Neural cell (in vitro differentiated cells): ENCODE data around the gene IDE. TPM values are rescaled to one million over a fixed set of nuclear protein-coding genes. Genes with fewer than 3 reads are reported as not detected.

Experiments used
- H2AFZ ChIP-seq: fragments of 200-600, 300-800 bp; sonication (generic), shearing (Covaris generic); 2 replicates; pipeline ENCODE4 v1.6.0; 2014; ENCODE audit warnings: low read depth, mild to moderate bottlenecking, antibody characterized with exemption, low read length, moderate library complexity
- H3F3A ChIP-seq: fragments of 200-600 bp; shearing (Covaris generic); 2 replicates; pipeline ENCODE4 v1.6.1; 2016; ENCODE audit warnings: mild to moderate bottlenecking, moderate library complexity, mixed read lengths, antibody characterized with exemption, low read length; ENCODE audit not compliant: insufficient read depth, poor library complexity, severe bottlenecking
- H3K27ac ChIP-seq: fragments of 200-600, 300-800 bp; sonication (generic), shearing (Covaris generic); 2 replicates; pipeline ENCODE4 v1.5.1; 2014; ENCODE audit warnings: mild to moderate bottlenecking, low read length, moderate library complexity
- H3K27me3 ChIP-seq: fragments of 300-800, 200-600 bp; sonication (generic), shearing (Covaris generic); 2 replicates; pipeline ENCODE4 v1.6.0; 2014; ENCODE audit warnings: mild to moderate bottlenecking, low read depth, low read length, moderate library complexity; ENCODE audit not compliant: insufficient read depth
- H3K36me3 ChIP-seq: fragments of 300-800, 200-600 bp; sonication (generic), shearing (Covaris generic); 2 replicates; pipeline ENCODE4 v1.5.1; 2014; ENCODE audit warnings: mild to moderate bottlenecking, antibody characterized with exemption, low read length, moderate library complexity; ENCODE audit not compliant: insufficient read depth
- H3K4me2 ChIP-seq: fragments of 300-800, 200-600 bp; sonication (generic), shearing (Covaris generic); 2 replicates; pipeline ENCODE4 v1.6.0; 2014; ENCODE audit warnings: mild to moderate bottlenecking, low read length
- H3K4me3 ChIP-seq: fragments of 300-800, 200-600 bp; sonication (generic), shearing (Covaris generic); 2 replicates; pipeline ENCODE4 v1.5.1; 2014; ENCODE audit warnings: mild to moderate bottlenecking, low read length, moderate library complexity
- H3K79me2 ChIP-seq: fragments of 200-600 bp; shearing (Covaris generic); replicated peaks from 2 replicates; pipeline ENCODE4 v1.6.0; 2014; ENCODE audit warnings: mild to moderate bottlenecking, low read length, moderate library complexity; ENCODE audit not compliant: insufficient read depth
- H3K9ac ChIP-seq: fragments of 300-800, 200-600 bp; sonication (generic), shearing (Covaris generic); 2 replicates; pipeline ENCODE4 v1.6.1; 2016; ENCODE audit warnings: mild to moderate bottlenecking, low read length, mixed read lengths
- H3K9me2 ChIP-seq: fragments of 200-600 bp; shearing (Covaris generic); 2 replicates; pipeline ENCODE4 v1.6.1; 2016; ENCODE audit warnings: mild to moderate bottlenecking, low read length, mixed read lengths; ENCODE audit not compliant: insufficient read depth
- H3K9me3 ChIP-seq: fragments of 200-600, 300-800 bp; sonication (generic), shearing (Covaris generic); 2 replicates; pipeline ENCODE4 v1.6.1; 2016; ENCODE audit warnings: mild to moderate bottlenecking, mixed run types, low read length, moderate library complexity, mixed read lengths
- H4K20me1 ChIP-seq: fragments of 200-600 bp; shearing (Covaris generic); 2 replicates; pipeline ENCODE4 v1.6.1; 2016; ENCODE audit warnings: mild to moderate bottlenecking, mixed run types; ENCODE audit not compliant: insufficient read depth
- CTCF ChIP-seq: fragments of 450-650 bp; IDR thresholded peaks from 2 replicates; pipeline ENCODE4 v1.5.1; 2014; ENCODE audit warnings: antibody characterized with exemption, mild to moderate bottlenecking, moderate library complexity; ENCODE audit not compliant: poor library complexity, severe bottlenecking
- EP300 ChIP-seq: fragments of 450-650 bp; conservative IDR thresholded peaks from 2 replicates; pipeline ENCODE4 v1.6.1; 2014; ENCODE audit warnings: antibody characterized with exemption, mild to moderate bottlenecking, moderate library complexity; ENCODE audit not compliant: poor library complexity, severe bottlenecking
- EZH2 ChIP-seq: fragments of 200-600, 300-800 bp; shearing (Covaris generic), sonication (generic); IDR thresholded peaks from 2 replicates; pipeline ENCODE4 v1.6.1; 2014; ENCODE audit warnings: antibody characterized with exemption, low read length, borderline replicate concordance, mild to moderate bottlenecking; ENCODE audit not compliant: insufficient read depth, poor library complexity, severe bottlenecking
- MXI1 ChIP-seq: fragments of 450-650 bp; conservative IDR thresholded peaks from 2 replicates; pipeline ENCODE4 v1.6.1; 2014; ENCODE audit warnings: antibody characterized with exemption, mild to moderate bottlenecking; ENCODE audit not compliant: poor library complexity, severe bottlenecking
- POLR2AphosphoS5 ChIP-seq: IDR thresholded peaks from 2 replicates; pipeline ENCODE4 v1.6.1; 2012
- RAD21 ChIP-seq: fragments of 450-650 bp; conservative IDR thresholded peaks from 2 replicates; pipeline ENCODE4 v1.6.1; 2014; ENCODE audit warnings: antibody characterized with exemption, mild to moderate bottlenecking, moderate library complexity
- REST ChIP-seq: IDR thresholded peaks from 2 replicates; pipeline ENCODE4 v1.6.1; 2012; ENCODE audit warnings: borderline replicate concordance
- SMC3 ChIP-seq: fragments of 450-650 bp; conservative IDR thresholded peaks from 2 replicates; pipeline ENCODE4 v1.6.1; 2014; ENCODE audit warnings: antibody characterized with exemption, mild to moderate bottlenecking, moderate library complexity; ENCODE audit not compliant: poor library complexity
- TAF1 ChIP-seq: IDR thresholded peaks from 2 replicates; pipeline ENCODE4 v1.6.1; 2012; ENCODE audit warnings: low read depth
- polyA plus RNA-seq: library from polyadenylated mRNA; depleted of rRNA; stranded (reverse); fragments of >200 nt; gene quantifications from 2 replicates; pipeline ENCODE4 v1.2.3, GENCODE V29; 2014

The IDE gene
- polyA plus RNA-seq, 1 donor from 2014 or later = 10.4 TPM

DNA sequence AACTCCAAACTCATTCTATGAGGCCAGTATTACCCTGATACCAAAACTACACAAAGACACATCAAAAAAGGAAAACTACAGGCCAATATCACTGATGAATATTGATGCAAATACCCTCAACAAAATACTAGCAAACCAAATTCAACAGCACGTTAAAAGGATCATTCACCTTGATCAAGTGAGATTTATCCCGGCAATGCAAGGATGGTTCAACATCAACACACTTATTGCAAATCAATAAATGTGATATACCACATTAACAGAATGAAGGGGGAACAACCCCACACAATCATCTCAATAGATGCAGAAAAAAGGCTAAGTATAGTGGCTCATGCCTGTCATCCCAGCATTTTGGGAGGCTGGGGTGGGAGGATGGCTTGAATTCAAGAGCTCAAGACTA is 19.9 kb downstream of the IDE start:
- H3K36me3 ChIP-seq = no peaks in the 10 kb centered on the region
- no peaks in the 10 kb centered on the region for H3K79me2 ChIP-seq
- H2AFZ ChIP-seq = no peak overlapping the region
- H3K27ac ChIP-seq = no peak overlapping the region
- no peaks in the 10 kb centered on the region for H3F3A ChIP-seq
- peaks cover 6% of the 10 kb centered on the region for H3K9me3 ChIP-seq
- no peaks in the 10 kb centered on the region for H4K20me1 ChIP-seq
- H3K27me3 ChIP-seq = no peaks in the 10 kb centered on the region
- TF ChIP-seq EP300 (no peak), EZH2 (no peak), MXI1 (no peak), TAF1 (no peak), CTCF (no peak), REST (no peak), RAD21 (no peak), POLR2AphosphoS5 (no peak), SMC3 (no peak)
- H3K4me3 ChIP-seq = no peak overlapping the region
- no peak overlapping the region for H3K9ac ChIP-seq
- no peaks in the 10 kb centered on the region for H3K9me2 ChIP-seq
- H3K4me2 ChIP-seq = no peak overlapping the region

GRCh38 chr10:92552310-92552709 is 21.6 kb downstream of the IDE start:
- no peaks in the 10 kb centered on the region for H3F3A ChIP-seq
- TF ChIP-seq CTCF = no peak
- TF ChIP-seq RAD21 = no peak
- no peak for TF ChIP-seq EP300
- no peak for TF ChIP-seq REST
- no peak for TF ChIP-seq POLR2AphosphoS5
- TF ChIP-seq TAF1 = no peak
- no peak for TF ChIP-seq SMC3
- no peak for TF ChIP-seq MXI1
- no peak for TF ChIP-seq EZH2
- H3K27me3 ChIP-seq = no peaks in the 10 kb centered on the region
- no peak overlapping the region for H3K4me2 ChIP-seq
- H3K79me2 ChIP-seq = no peaks in the 10 kb centered on the region
- no peaks in the 10 kb centered on the region for H3K36me3 ChIP-seq
- no peak overlapping the region for H2AFZ ChIP-seq
- no peaks in the 10 kb centered on the region for H3K9me2 ChIP-seq
- no peak overlapping the region for H3K4me3 ChIP-seq
- no peak overlapping the region for H3K27ac ChIP-seq
- H3K9ac ChIP-seq = no peak overlapping the region
- H4K20me1 ChIP-seq = no peaks in the 10 kb centered on the region
- peaks cover 6% of the 10 kb centered on the region for H3K9me3 ChIP-seq
